ENCODE data around the gene RNF214. TPM values are rescaled to one million over a fixed set of nuclear protein-coding genes. Genes with fewer than 3 reads are reported as not detected.

RNF214 gene
- total and polyA plus RNA-seq, 5 donors, result 8.0 to 23.8 (median 21.6) TPM

- Histone ChIP-seq H3K4me1 (ENCODE audit: control insufficient read depth, insufficient read depth, low read length) (peaks cover 8% of the 10 kb centered on the region), H3K27me3 (ENCODE audit: control insufficient read depth, insufficient read depth) (no peaks in the 10 kb centered on the region), H3K9me3 (ENCODE audit: control insufficient read depth, low read length) (no peaks in the 10 kb centered on the region), H3K4me3 (ENCODE audit: low read length) (no peak overlapping the region), H3K27ac (ENCODE audit: low read length) (peak overlapping the region; percentile 78)
- peak; percentile 63 to 83 (median 82) for DNase-seq
- 45% methylated on average over 17 of the region's 17 CpGs for WGBS
- intact Hi-C loops (cut with DNase I), result no loop called here
- peak; percentile 7 to 8 for ATAC-seq
Observed at GRCh38 chr11:117197516-117198456, 34.7 kb upstream of the RNF214 start.

GRCh38 chr11:117198613-117199012 lies 33.9 kb upstream of the RNF214 start:
- no peaks in the 10 kb centered on the region for H3K27me3 ChIP-seq (ENCODE audit: control insufficient read depth, insufficient read depth)
- WGBS, result 62% methylated on average over 4 of the region's 4 CpGs
- peaks cover 8% of the 10 kb centered on the region for H3K4me1 ChIP-seq (ENCODE audit: control insufficient read depth, insufficient read depth, low read length)
- H3K4me3 ChIP-seq (ENCODE audit: low read length), result peak overlapping the region; percentile 40
- ATAC-seq (peak; percentile 2), DNase-seq (peak in 1 of 3 donors; percentile 15)
- intact Hi-C loops (cut with DNase I), result no loop called here
- H3K27ac ChIP-seq (ENCODE audit: low read length), result peak overlapping the region; percentile 78
- H3K9me3 ChIP-seq (ENCODE audit: control insufficient read depth, low read length), result no peaks in the 10 kb centered on the region

- WGBS, result 14% methylated on average over 34 of the region's 34 CpGs
- DNase-seq, result peak; percentile 91 to 96 (median 95)
- peak; percentile 82 to 85 for ATAC-seq
- Histone ChIP-seq H3K27ac (ENCODE audit: low read length) (peak within 1 kb of the TSS; percentile 78), H3K4me1 (ENCODE audit: control insufficient read depth, insufficient read depth, low read length) (peaks cover 8% of the 10 kb centered on the region), H3K4me3 (ENCODE audit: low read length) (peak within 1 kb of the TSS; percentile 40), H3K9me3 (ENCODE audit: control insufficient read depth, low read length) (no peaks in the 10 kb centered on the region), H3K27me3 (ENCODE audit: control insufficient read depth, insufficient read depth) (no peaks in the 10 kb centered on the region)
- intact Hi-C loops (cut with DNase I), result no loop called here
Observed at GRCh38 chr11:117199053-117199915, 33.2 kb upstream of the RNF214 start, which contains the start of gene TAGLN. TSS of gene TAGLN (plus strand) at chr11:117199370. CDS start at chr11:117203014, 3,644 bp downstream.

- no peaks in the 10 kb centered on the region for H3K9me3 ChIP-seq (ENCODE audit: control insufficient read depth, low read length)
- DNase-seq, result peak; percentile 43 to 65 (median 64)
- WGBS, result 32% methylated on average over 13 of the region's 13 CpGs
- intact Hi-C loops (cut with DNase I), result no loop called here
- peak; percentile 5 to 8 for ATAC-seq
- H3K4me3 ChIP-seq (ENCODE audit: low read length), result peak overlapping the region; percentile 40
- H3K27ac ChIP-seq (ENCODE audit: low read length), result peak overlapping the region; percentile 43
- no peaks in the 10 kb centered on the region for H3K27me3 ChIP-seq (ENCODE audit: control insufficient read depth, insufficient read depth)
- peaks cover 9% of the 10 kb centered on the region for H3K4me1 ChIP-seq (ENCODE audit: control insufficient read depth, insufficient read depth, low read length)
Observed at GRCh38 chr11:117199916-117200812, 32.3 kb upstream of the RNF214 start.

GRCh38 chr11:117200813-117201657 lies 31.4 kb upstream of the RNF214 start:
- DNase-seq, result peak; percentile 28 to 66 (median 57)
- 40% methylated on average over 12 of the region's 12 CpGs for WGBS
- Histone ChIP-seq H3K4me1 (ENCODE audit: control insufficient read depth, insufficient read depth, low read length) (peaks cover 13% of the 10 kb centered on the region), H3K9me3 (ENCODE audit: control insufficient read depth, low read length) (no peaks in the 10 kb centered on the region), H3K27ac (ENCODE audit: low read length) (peak overlapping the region; percentile 43), H3K27me3 (ENCODE audit: control insufficient read depth, insufficient read depth) (no peaks in the 10 kb centered on the region), H3K4me3 (ENCODE audit: low read length) (peak overlapping the region; percentile 40)
- no peak for ATAC-seq
- intact Hi-C loops (cut with DNase I), result no loop called here

- H3K27ac ChIP-seq (ENCODE audit: low read length), result peak overlapping the region; percentile 43
- ATAC-seq (no peak), DNase-seq (peak in 2 of 3 donors; percentile 76 to 82)
- H3K4me1 ChIP-seq (ENCODE audit: control insufficient read depth, insufficient read depth, low read length), result peaks cover 13% of the 10 kb centered on the region
- intact Hi-C loops (cut with DNase I), result no loop called here
- H3K9me3 ChIP-seq (ENCODE audit: control insufficient read depth, low read length), result no peaks in the 10 kb centered on the region
- H3K27me3 ChIP-seq (ENCODE audit: control insufficient read depth, insufficient read depth), result no peaks in the 10 kb centered on the region
- H3K4me3 ChIP-seq (ENCODE audit: low read length), result peak overlapping the region; percentile 40
- 41% methylated on average over 14 of the region's 14 CpGs for WGBS
Observed at GRCh38 chr11:117201658-117202305, 30.7 kb upstream of the RNF214 start.

- peak overlapping the region; percentile 40 for H3K4me3 ChIP-seq (ENCODE audit: low read length)
- peaks cover 13% of the 10 kb centered on the region for H3K4me1 ChIP-seq (ENCODE audit: control insufficient read depth, insufficient read depth, low read length)
- intact Hi-C loops (cut with DNase I), result no loop called here
- 64% methylated on average over 7 of the region's 7 CpGs for WGBS
- H3K27me3 ChIP-seq (ENCODE audit: control insufficient read depth, insufficient read depth), result no peaks in the 10 kb centered on the region
- no peak for ATAC-seq
- peak overlapping the region; percentile 43 for H3K27ac ChIP-seq (ENCODE audit: low read length)
- no peaks in the 10 kb centered on the region for H3K9me3 ChIP-seq (ENCODE audit: control insufficient read depth, low read length)
- DNase-seq, result peak in 2 of 3 donors; percentile 48 to 56
Observed at GRCh38 chr11:117202386-117203068, 29.9 kb upstream of the RNF214 start.

- ATAC-seq, result no peak
- WGBS, result 92% methylated on average over 10 of the region's 10 CpGs
Observed at GRCh38 chr11:117203069-117203407, 29.4 kb upstream of the RNF214 start.

More at GRCh38 chr11:117203069-117203407, 29.4 kb upstream of the RNF214 start:
- Histone ChIP-seq H3K4me3 (ENCODE audit: low read length) (no peak overlapping the region), H3K27ac (ENCODE audit: low read length) (no peak overlapping the region), H3K9me3 (ENCODE audit: control insufficient read depth, low read length) (no peaks in the 10 kb centered on the region), H3K4me1 (ENCODE audit: control insufficient read depth, insufficient read depth, low read length) (peaks cover 13% of the 10 kb centered on the region), H3K27me3 (ENCODE audit: control insufficient read depth, insufficient read depth) (no peaks in the 10 kb centered on the region)
- intact Hi-C loops (cut with DNase I), result no loop called here
- peak in 2 of 3 donors; percentile 53 to 54 for DNase-seq
